ENCODE results near the gene SQOR.
"Not testable (repeated sequence)": the region's sequence is repeated elsewhere in the genome, so short reads cannot be mapped to it uniquely, and the experiment has no call there.

SQOR gene

GRCh38 chr15:45635191-45635638 lies 386 bp downstream of the SQOR start:
- DNase-seq, result no peak

DNA sequence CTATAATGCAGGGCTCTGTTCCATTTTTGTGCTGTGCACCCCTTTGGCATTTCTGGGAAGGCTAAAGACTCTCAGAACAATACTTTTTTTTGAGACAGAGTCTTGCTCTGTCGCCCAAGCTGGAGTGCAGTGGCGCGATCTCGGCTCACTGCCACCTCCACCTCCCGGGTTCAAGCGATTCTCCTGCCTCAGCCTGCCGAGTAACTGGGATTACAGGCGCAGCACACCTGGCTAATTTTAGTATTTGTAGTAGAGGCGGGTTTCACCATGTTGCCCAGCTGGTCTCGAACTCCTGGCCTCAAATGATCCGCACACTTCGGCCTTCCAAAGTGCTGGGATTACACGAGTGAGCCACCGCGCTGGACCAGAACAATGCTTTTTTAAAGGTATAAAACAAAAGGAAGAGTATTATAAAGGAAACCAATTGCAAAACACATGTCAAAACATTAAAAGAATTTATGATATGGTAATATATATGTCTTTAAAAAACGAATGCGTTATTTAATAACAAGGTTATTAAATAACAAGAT lies 999 bp downstream of the SQOR start:
- no peak for DNase-seq

DNA sequence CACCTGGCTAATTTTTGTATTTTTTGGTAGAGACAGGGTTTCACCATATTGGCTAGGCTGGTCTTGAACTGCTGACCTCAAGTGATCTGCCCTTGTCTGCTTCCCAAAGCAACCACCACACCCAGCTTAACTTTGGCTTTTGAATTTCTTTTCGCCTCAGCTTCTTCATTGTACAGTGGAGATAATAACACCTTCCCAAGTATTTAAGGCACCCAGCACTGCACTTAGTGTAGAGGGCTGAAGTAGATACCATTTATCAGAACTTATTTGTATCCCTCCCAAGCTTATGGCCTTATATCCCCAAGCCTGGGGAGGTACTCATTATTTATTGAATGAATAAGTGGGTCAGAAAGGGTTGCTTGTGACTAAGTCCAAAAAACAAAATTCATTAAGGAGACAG lies 2.3 kb downstream of the SQOR start:
- DNase-seq, result no peak

- DNase-seq, result no peak
Measured at GRCh38 chr15:45637552-45638033, 2.8 kb downstream of the SQOR start.

DNA sequence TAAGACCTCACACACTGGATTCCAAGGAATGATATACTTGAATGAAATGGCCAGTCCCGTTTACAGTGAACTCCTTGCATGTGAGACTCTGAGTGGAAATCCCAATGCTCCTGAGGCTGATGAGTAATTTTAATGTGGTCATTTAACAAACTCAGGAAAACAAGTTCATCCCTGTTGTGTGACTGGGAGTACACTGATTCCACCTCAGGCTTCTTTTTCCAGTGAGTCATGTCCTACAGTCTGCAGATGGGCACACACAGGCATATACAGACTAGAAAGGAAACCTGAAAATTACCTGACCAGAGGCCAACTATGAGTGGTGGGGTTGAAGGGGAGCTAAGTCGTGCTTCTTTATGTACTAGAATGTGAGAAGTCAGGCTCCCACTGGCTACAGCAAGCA lies 5.8 kb downstream of the SQOR start:
- DNase-seq, result no peak

- DNase-seq, result no peak
Measured at GRCh38 chr15:45641374-45641781, 6.5 kb downstream of the SQOR start.

DNA sequence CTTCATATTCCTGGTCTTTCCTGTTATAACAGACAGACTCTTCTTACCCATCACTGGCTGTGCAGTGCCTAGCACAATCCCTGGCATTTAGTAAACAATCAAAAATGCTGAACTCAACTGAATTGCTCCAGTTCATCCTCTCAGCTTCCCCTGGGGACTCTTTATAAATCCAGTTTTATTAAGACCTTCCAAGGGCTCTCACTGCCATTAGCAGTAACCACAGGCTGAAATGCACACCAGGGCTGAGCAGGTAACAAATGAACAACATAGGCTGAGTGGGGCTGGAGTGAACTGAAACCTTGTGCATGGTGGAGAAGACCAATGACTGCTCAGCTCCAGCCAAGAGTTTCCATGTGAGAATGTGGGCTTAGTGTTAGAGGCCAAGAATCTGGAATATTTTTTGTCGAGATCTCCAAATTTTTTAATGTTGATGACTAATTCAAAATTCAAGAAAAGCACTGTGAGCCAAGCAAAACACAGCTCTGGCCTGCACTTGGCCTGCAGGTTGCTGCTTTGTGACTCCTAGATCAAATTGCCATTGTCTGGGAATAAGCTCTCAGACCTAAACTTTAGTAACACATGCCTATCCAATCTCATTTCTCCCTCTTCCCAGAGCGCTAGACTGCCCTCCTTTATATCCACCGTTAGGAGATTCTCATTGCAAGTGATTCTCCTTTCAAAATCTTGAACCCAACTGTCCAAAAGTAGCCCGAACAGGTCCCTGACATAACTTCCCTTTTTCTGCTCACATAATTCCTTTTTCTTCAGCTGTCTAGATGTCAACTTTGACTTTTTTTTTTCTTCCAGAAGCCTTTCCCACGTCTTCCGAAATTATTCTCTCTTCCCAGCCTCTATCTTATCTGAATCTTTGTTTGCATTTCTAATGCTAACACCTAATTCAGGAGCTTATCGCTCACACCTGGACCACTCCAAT lies 7.4 kb downstream of the SQOR start:
- DNase-seq, result no peak

GRCh38 chr15:45644437-45644836 lies 9.6 kb downstream of the SQOR start:
- DNase-seq, result no peak

DNA sequence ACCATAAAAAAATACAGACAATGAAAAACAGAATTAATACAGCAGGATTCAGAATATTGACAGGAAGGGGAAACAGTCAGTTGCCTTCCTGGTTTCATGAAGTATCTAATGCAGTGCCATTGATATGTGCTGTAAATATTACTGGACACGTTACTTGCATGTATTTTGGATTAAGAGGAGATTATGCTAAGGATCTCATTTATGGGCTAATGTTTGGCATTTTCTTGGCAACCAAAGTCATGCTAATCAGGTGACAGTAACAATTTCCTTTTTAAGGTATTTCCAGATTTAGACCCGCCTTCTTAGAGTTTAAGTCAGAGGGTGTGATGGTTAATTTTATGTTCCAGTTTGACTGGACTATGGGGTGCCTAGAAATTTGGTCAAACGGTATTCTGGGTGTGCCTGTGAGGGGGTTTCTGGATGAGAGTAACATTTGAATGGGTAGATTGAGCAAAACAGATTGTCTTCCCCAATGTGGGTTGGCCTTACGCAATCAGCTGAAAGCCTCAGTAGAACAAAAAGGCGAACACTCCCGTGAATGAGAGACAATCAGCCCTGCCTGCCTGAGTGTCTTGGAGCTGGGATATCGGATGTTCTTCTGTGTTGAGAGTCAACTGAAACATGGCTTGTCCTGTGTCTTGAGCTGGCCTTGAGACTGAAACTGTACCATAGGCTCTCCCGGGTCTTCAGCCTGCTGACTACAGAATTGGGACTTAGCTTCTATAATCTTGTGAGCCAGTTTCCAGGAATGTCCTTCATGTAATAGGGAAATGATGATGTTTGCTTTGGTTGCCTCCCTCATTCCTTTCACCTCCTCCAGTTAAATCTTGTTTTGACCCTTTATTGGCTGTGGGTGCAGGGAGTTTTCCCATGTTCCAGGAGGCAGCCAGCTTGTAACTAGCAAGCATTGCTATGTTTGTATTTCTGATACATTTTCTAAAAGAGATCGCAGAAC lies 10.5 kb downstream of the SQOR start:
- no peak for DNase-seq

GRCh38 chr15:45646220-45646619 lies 11.4 kb downstream of the SQOR start:
- no peak for DNase-seq

DNA sequence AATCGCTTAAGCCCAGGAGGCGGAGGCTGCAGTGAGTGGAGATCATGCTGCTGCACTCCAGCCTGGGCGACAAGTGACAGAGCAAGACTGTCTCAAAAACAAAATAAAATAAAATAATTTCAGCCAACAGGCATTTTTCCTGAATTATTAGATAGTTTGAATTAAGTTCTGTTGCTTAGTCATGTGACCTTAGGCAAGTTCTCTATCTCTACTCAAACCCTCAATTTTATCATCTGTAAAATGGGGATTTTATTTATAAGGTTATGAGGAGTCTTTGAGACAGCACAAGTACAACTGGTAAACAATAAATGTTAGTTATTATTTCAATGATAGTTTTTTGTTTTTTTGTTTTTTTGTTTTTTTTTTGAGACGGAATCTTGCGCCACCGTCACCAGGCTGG lies 13.0 kb downstream of the SQOR start:
- no peak for DNase-seq

DNA sequence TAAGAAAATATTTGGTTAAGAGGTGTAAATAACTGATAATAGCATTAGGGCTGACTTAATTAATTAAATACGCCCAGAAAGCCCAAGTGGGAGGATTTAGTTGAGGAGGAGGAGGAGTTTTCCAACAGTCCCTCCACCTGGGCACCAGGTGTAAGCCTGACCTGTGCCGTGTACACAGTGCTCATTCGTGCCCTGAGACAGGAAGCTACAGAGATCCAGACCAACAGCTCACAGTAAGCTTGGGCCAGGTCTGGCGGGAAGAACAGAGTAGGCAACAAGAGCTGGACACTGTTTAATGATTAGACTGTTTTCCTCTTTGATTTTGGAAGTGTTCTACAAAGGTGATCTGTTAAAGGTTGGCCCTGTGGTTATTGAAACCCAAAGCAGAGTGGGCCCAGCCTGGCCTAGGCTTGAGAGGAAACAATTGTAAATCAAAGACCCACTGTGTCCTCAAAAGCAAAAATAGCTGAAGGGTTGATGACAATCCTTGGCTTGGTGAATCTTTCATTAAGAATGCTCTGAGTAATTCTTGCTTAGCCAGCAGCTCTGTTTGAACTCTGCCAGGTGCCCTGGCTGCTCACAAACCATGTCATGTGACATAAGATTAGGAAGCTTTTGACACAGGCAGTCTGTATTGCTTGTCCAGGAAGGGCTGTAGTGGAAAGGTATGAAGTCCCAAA lies 13.8 kb downstream of the SQOR start:
- DNase-seq, result no peak

DNA sequence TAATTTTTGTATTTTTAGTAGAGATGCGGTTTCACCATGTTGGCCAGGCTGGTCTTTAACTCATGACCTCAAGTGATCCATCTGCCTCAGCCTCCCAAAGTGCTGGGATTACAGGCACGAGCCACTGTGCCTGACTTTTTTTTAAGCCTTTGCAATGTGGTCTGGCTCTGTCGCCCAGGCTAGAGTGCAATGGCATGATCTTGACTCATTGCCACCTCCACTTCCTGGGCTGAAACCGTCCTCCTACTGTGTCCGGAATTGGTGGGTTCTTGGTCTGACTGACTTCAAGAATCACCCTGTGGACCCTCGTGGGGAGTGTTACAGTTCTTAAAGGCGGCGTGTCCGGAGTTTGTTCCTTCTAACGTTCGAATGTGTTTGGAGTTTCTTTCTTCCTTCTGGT lies 15.2 kb downstream of the SQOR start:
- DNase-seq, result not testable (repeated sequence)

DNA sequence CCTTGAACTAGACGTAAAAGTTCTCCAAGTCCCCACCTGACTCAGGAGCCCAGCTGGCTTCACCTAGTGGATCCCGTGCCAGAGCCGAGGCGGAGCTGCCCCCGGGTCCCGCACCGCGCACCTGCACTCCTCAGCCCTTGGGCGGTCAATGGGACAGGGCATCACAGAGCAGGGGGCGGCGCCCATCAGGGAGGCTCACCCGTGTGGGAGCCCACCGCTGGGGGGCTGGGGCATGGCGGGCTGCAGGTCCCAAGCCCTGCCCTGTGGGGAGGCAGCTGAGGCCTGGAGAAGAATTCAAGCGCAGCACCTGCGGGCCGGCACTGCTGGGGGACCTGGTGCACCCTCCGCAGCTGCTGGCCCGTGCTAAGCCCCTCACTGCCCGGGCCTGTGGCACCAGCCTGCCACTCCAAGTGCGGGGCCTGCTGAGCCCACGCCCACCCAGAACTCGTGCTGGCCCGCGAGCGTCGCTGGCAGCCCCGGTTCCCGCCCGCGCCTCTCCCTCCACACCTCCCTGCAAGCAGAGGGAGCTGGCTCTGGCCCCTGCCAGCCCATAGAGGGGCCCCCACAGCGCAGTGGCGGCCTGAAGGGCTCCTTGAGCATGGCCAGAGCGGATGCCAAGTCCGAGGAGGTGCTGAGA lies 16.2 kb downstream of the SQOR start:
- no peak for DNase-seq

GRCh38 chr15:45653702-45654424 lies 19.0 kb downstream of the SQOR start:
- no peak for DNase-seq

GRCh38 chr15:45654749-45655148 lies 19.9 kb downstream of the SQOR start:
- DNase-seq, result no peak

DNA sequence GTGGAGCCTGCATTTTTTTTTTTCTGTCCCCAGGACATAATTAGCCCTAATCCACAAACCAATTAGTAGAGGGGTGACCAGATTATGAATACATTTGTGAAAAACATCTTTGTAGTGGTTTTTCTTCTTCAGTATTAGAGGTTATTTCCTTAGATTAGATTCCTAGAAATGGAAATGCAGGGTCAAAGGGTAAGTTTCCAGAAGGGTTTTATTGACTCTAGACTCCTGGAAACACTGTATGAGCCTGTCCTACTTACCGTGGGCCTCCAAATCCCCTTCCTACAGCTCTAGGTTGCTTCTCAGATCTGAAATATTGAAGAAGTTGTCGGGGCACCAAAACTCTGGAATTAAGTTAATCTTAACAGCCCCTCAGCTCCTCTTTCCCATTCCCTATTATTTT lies 22.4 kb downstream of the SQOR start:
- DNase-seq, result no peak

- DNase-seq, result no peak
Measured at GRCh38 chr15:45657764-45658545, 23.1 kb downstream of the SQOR start.

DNA sequence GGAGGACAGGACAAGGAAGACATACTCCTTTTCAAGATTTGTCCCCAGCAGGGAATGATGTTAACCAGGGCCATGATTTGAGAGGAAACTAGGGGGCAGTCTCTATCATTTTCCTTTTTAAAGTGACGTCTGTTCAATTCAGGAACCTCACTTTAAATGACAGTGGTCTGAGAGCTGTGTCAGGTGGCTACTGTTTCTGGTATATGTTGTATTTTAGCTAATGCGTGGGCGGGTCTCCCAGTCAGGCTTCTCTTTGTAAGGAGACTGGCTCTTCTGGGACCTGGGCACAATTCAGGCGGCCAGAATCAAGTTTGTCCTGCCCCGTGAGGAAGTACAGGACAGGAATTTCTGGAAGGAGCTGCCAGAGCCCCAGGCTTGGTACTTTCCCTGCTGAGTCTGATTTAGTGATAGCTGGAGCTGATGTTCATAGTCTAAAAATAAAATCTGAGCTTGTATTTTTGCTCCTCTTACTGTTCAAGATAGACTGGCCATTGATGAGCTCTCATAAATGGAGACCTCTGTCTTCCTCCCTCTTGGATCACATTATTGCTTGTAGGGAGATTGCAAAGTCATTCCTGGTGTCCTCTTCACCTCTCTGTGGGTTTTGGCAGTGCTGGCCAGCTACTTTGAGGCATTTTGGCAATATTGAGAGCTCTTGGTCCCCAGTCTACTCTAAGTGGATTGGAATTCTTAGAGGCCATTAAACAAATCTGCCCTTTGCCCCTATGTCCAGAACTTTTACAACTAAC lies 25.6 kb downstream of the SQOR start:
- DNase-seq, result no peak

DNA sequence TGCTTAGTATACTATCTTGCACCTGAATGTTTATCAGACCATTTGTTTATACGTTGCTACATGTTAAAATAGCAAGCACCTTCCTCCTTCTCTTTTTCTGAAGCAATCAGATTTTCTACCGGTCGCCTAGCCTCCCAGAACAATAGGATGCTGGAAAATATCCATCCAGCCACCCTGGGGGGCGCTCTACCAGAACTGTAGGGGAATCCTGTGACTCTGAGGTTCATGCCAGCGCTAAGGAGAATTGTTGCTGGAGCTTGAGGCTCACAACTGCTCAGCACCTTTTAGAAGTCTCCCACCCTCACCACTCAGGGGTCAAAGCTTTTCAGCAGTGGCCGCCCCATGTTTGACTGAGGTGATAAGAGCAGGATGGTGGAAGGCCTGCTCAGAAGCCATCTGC lies 27.5 kb downstream of the SQOR start:
- no peak for DNase-seq
